SK-N-SH treated with all-trans-retinoic acid at 6 μM for 48 hours (cell line): ENCODE results near the gene ARHGAP26.
"Not testable (repeated sequence)": the region's sequence is repeated elsewhere in the genome, so short reads cannot be mapped to it uniquely, and the experiment has no call there.

Source experiments
- ATAC-seq: fragments of 200-7000 bp; cut with Tn5 transposase; 3 replicates; pipeline ENCODE4 v1.9.1; 2020; ENCODE audit warnings: mild to moderate bottlenecking, moderate library complexity
- ARNTL ChIP-seq: fragments of 450-650 bp; formaldehyde crosslinking; IDR thresholded peaks from 2 replicates; pipeline ENCODE4 v1.5.0; 2020; ENCODE audit warnings: low read depth, mild to moderate bottlenecking, moderate library complexity, borderline replicate concordance
- BACH2 ChIP-seq: fragments of 250-450 bp; sonication (Bioruptor Pico); IDR thresholded peaks from 2 replicates; pipeline ENCODE4 v1.9.0; 2021; ENCODE audit warnings: mild to moderate bottlenecking, borderline replicate concordance
- CSDC2 ChIP-seq: fragments of 250-450 bp; sonication (Bioruptor Pico); IDR thresholded peaks from 2 replicates; pipeline ENCODE4 v1.5.0; 2020; ENCODE audit warnings: mild to moderate bottlenecking, moderate library complexity
- GLIS3 ChIP-seq: fragments of 250-450 bp; sonication (Bioruptor Pico); IDR thresholded peaks from 2 replicates; pipeline ENCODE4 v1.5.0; 2020; ENCODE audit warnings: mild to moderate bottlenecking, moderate library complexity
- ISL1 ChIP-seq: fragments of 250-450 bp; sonication (Bioruptor Pico); IDR thresholded peaks from 2 replicates; pipeline ENCODE4 v2.1.2; 2022; ENCODE audit warnings: mild to moderate bottlenecking, moderate library complexity
- OSR1 ChIP-seq: fragments of 250-450 bp; sonication (Bioruptor Pico); IDR thresholded peaks from 2 replicates; pipeline ENCODE4 v1.8.0; 2022; ENCODE audit warnings: moderate library complexity, mild to moderate bottlenecking, inconsistent platforms
- PPARA ChIP-seq: fragments of 250-450 bp; sonication (Bioruptor Pico); IDR thresholded peaks from 2 replicates; pipeline ENCODE4 v1.5.0; 2020; ENCODE audit warnings: mild to moderate bottlenecking, borderline replicate concordance
- RARB ChIP-seq: fragments of 250-450 bp; sonication (Bioruptor Pico); IDR thresholded peaks from 2 replicates; pipeline ENCODE4 v1.8.0; 2021; ENCODE audit warnings: mild to moderate bottlenecking, moderate library complexity
- SNAI2 ChIP-seq: fragments of 250-450 bp; sonication (Bioruptor Pico); IDR thresholded peaks from 2 replicates; pipeline ENCODE4 v1.5.0; 2020; ENCODE audit warnings: mild to moderate bottlenecking, moderate library complexity
- TCF4 ChIP-seq: fragments of 250-450 bp; sonication (Bioruptor Pico); IDR thresholded peaks from 2 replicates; pipeline ENCODE4 v1.8.0; 2021; ENCODE audit warnings: mild to moderate bottlenecking, moderate library complexity, borderline replicate concordance
- TOX ChIP-seq: fragments of 250-450 bp; sonication (Bioruptor Pico); IDR thresholded peaks from 2 replicates; pipeline ENCODE4 v1.8.0; 2021; ENCODE audit warnings: mild to moderate bottlenecking, moderate library complexity, borderline replicate concordance
- ZC3H10 ChIP-seq: fragments of 250-450 bp; sonication (Bioruptor Pico); IDR thresholded peaks from 2 replicates; pipeline ENCODE4 v1.5.1; 2021; ENCODE audit warnings: mild to moderate bottlenecking, moderate library complexity
- ZFP3 ChIP-seq: fragments of 250-450 bp; sonication (Bioruptor Pico); IDR thresholded peaks from 2 replicates; pipeline ENCODE4 v1.5.0; 2020; ENCODE audit warnings: mild to moderate bottlenecking, moderate library complexity
- ZNF565 ChIP-seq: fragments of 450-650 bp; formaldehyde crosslinking; conservative IDR thresholded peaks from 2 replicates; pipeline ENCODE4 v1.5.0; 2020; ENCODE audit warnings: low read depth, mild to moderate bottlenecking, moderate library complexity
- ZNF70 ChIP-seq: fragments of 450-650 bp; formaldehyde crosslinking; IDR thresholded peaks from 2 replicates; pipeline ENCODE4 v1.5.0; 2020; ENCODE audit warnings: mild to moderate bottlenecking, moderate library complexity
- TF ChIP-seq, protein P1 (sequence below): fragments of 250-450 bp; sonication (Bioruptor Pico); IDR thresholded peaks from 2 replicates; pipeline ENCODE4 v1.5.1; 2021; ENCODE audit warnings: mild to moderate bottlenecking, moderate library complexity
- TF ChIP-seq, protein P2 (sequence below): fragments of 250-450 bp; sonication (Bioruptor Pico); IDR thresholded peaks from 2 replicates; pipeline ENCODE4 v1.8.0; 2020; ENCODE audit warnings: mild to moderate bottlenecking, moderate library complexity, borderline replicate concordance
- TF ChIP-seq, protein P3 (sequence below): fragments of 250-450 bp; sonication (Bioruptor Pico); IDR thresholded peaks from 2 replicates; pipeline ENCODE4 v1.5.1; 2020; ENCODE audit warnings: low read depth, mild to moderate bottlenecking, moderate library complexity
- TF ChIP-seq, protein P4 (sequence below): fragments of 250-450 bp; sonication (Bioruptor Pico); IDR thresholded peaks from 2 replicates; pipeline ENCODE4 v1.8.0; 2021; ENCODE audit warnings: low read depth, mild to moderate bottlenecking, moderate library complexity, borderline replicate concordance
- TF ChIP-seq, protein P5 (sequence below): fragments of 250-450 bp; sonication (Bioruptor Pico); IDR thresholded peaks from 2 replicates; pipeline ENCODE4 v1.5.0; 2020; ENCODE audit warnings: mild to moderate bottlenecking, moderate library complexity

Gene ARHGAP26

DNA sequence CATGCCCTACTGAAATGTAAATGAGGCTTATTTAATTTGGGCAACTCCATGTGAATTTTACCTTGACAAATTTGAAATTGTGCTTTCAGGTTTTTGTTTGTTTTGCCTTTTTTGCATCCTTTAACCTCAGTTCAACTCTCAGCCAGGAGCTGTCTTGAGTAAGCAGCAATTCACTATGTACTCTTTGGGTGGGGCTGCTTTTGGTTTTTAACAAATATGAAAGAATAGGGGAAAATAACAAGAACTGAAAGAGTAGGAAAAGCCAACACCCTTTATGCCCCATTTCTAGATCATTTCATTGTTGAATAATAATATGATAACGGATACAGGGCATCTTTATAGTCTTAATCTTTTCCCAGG is 192.0 kb downstream of the ARHGAP26 start:
- no peak for ATAC-seq
- TF ChIP-seq CSDC2 (CRISPR knock-in tag), result no peak
- no peak for TF ChIP-seq ZNF565
- no peak for TF ChIP-seq RARB (CRISPR knock-in tag)
- no peak for TF ChIP-seq SNAI2 (CRISPR knock-in tag)
- TF ChIP-seq BACH2, result no peak
- TF ChIP-seq PPARA (CRISPR knock-in tag), result no peak
- TF ChIP-seq ISL1 (CRISPR knock-in tag), result no peak
- TF ChIP-seq, protein P1, sequence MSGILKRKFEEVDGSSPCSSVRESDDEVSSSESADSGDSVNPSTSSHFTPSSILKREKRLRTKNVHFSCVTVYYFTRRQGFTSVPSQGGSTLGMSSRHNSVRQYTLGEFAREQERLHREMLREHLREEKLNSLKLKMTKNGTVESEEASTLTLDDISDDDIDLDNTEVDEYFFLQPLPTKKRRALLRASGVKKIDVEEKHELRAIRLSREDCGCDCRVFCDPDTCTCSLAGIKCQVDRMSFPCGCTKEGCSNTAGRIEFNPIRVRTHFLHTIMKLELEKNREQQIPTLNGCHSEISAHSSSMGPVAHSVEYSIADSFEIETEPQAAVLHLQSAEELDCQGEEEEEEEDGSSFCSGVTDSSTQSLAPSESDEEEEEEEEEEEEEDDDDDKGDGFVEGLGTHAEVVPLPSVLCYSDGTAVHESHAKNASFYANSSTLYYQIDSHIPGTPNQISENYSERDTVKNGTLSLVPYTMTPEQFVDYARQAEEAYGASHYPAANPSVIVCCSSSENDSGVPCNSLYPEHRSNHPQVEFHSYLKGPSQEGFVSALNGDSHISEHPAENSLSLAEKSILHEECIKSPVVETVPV, result no peak
- TF ChIP-seq ZC3H10, result no peak
- TF ChIP-seq ARNTL (CRISPR knock-in tag), result no peak
- no peak for TF ChIP-seq ZFP3 (CRISPR knock-in tag)
- TF ChIP-seq TCF4 (CRISPR knock-in tag), result no peak
- TF ChIP-seq, protein P2, sequence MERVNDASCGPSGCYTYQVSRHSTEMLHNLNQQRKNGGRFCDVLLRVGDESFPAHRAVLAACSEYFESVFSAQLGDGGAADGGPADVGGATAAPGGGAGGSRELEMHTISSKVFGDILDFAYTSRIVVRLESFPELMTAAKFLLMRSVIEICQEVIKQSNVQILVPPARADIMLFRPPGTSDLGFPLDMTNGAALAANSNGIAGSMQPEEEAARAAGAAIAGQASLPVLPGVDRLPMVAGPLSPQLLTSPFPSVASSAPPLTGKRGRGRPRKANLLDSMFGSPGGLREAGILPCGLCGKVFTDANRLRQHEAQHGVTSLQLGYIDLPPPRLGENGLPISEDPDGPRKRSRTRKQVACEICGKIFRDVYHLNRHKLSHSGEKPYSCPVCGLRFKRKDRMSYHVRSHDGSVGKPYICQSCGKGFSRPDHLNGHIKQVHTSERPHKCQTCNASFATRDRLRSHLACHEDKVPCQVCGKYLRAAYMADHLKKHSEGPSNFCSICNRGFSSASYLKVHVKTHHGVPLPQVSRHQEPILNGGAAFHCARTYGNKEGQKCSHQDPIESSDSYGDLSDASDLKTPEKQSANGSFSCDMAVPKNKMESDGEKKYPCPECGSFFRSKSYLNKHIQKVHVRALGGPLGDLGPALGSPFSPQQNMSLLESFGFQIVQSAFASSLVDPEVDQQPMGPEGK, result no peak
- no peak for TF ChIP-seq TOX
- TF ChIP-seq ZNF70 (CRISPR knock-in tag), result no peak
- no peak for TF ChIP-seq GLIS3 (CRISPR knock-in tag)
- TF ChIP-seq, protein P3, sequence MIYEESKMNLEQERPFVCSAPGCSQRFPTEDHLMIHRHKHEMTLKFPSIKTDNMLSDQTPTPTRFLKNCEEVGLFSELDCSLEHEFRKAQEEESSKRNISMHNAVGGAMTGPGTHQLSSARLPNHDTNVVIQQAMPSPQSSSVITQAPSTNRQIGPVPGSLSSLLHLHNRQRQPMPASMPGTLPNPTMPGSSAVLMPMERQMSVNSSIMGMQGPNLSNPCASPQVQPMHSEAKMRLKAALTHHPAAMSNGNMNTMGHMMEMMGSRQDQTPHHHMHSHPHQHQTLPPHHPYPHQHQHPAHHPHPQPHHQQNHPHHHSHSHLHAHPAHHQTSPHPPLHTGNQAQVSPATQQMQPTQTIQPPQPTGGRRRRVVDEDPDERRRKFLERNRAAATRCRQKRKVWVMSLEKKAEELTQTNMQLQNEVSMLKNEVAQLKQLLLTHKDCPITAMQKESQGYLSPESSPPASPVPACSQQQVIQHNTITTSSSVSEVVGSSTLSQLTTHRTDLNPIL (CRISPR knock-in tag), result no peak
- TF ChIP-seq OSR1 (CRISPR knock-in tag), result no peak
- TF ChIP-seq, protein P4, sequence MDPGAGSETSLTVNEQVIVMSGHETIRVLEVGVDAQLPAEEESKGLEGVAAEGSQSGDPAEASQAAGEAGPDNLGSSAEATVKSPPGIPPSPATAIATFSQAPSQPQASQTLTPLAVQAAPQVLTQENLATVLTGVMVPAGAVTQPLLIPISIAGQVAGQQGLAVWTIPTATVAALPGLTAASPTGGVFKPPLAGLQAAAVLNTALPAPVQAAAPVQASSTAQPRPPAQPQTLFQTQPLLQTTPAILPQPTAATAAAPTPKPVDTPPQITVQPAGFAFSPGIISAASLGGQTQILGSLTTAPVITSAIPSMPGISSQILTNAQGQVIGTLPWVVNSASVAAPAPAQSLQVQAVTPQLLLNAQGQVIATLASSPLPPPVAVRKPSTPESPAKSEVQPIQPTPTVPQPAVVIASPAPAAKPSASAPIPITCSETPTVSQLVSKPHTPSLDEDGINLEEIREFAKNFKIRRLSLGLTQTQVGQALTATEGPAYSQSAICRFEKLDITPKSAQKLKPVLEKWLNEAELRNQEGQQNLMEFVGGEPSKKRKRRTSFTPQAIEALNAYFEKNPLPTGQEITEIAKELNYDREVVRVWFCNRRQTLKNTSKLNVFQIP (CRISPR knock-in tag), result no peak

DNA sequence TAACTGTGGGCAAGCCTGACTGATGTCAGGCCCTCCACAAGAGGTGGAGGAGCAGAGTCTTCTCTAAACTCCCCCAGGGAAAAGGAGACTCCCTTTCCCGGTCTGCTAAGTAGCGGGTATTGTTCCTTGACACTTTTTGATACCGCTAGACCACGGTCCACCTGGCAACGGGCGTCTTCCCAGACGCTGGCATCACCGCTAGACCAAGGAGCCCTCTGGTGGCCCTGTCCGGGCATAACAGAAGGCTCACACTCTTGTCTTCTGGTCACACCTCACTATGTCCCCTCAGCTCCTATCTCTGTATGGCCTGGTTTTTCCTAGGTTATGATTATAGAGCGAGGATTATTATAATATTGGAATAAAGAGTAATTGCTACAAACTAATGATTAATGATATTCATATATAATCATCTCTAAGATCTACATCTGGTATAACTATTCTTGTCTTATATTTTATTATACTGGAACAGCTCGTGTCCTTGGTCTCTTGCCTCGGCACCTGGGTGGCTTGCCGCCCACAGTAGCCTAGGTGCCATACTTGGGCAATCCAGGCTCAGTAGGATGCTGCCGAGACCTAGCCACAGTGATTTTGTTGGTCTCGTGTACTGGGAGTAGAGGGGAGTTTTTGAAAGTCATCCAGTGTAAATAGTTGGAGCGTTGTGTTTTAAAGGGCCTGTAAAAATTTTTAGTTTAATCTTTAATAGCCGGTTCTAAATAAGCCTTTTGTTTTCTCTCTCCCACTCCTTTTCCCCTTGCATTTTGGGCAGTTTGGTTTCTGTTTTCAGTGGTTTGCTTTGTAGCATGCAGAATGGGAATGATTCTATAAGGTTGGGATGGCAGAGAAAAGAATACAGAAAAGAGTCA is 195.3 kb downstream of the ARHGAP26 start:
- ATAC-seq, result not testable (repeated sequence)

DNA sequence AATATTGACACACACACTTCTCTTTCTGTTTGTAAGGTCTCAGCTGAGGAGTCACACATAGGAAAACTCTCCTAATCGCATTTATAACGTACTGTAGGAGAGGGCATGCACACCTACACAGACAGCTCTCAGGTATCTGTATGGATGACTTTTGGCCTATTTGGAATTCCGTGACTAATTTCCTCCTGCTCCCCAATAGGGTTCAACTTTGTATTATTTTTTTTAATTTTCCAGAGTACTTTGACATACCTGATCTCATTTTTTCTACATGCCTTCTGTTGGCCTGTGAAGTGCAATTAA is 195.9 kb downstream of the ARHGAP26 start:
- TF ChIP-seq SNAI2 (CRISPR knock-in tag), result no peak
- TF ChIP-seq CSDC2 (CRISPR knock-in tag), result no peak
- no peak for TF ChIP-seq ZNF70 (CRISPR knock-in tag)
- TF ChIP-seq, protein P5, sequence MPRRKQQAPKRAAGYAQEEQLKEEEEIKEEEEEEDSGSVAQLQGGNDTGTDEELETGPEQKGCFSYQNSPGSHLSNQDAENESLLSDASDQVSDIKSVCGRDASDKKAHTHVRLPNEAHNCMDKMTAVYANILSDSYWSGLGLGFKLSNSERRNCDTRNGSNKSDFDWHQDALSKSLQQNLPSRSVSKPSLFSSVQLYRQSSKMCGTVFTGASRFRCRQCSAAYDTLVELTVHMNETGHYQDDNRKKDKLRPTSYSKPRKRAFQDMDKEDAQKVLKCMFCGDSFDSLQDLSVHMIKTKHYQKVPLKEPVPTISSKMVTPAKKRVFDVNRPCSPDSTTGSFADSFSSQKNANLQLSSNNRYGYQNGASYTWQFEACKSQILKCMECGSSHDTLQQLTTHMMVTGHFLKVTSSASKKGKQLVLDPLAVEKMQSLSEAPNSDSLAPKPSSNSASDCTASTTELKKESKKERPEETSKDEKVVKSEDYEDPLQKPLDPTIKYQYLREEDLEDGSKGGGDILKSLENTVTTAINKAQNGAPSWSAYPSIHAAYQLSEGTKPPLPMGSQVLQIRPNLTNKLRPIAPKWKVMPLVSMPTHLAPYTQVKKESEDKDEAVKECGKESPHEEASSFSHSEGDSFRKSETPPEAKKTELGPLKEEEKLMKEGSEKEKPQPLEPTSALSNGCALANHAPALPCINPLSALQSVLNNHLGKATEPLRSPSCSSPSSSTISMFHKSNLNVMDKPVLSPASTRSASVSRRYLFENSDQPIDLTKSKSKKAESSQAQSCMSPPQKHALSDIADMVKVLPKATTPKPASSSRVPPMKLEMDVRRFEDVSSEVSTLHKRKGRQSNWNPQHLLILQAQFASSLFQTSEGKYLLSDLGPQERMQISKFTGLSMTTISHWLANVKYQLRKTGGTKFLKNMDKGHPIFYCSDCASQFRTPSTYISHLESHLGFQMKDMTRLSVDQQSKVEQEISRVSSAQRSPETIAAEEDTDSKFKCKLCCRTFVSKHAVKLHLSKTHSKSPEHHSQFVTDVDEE (CRISPR knock-in tag), result no peak
- TF ChIP-seq PPARA (CRISPR knock-in tag), result no peak
- no peak for TF ChIP-seq ZC3H10
- TF ChIP-seq, protein P2, result no peak
- TF ChIP-seq, protein P4 (CRISPR knock-in tag), result no peak
- no peak for TF ChIP-seq TCF4 (CRISPR knock-in tag)
- TF ChIP-seq TOX, result no peak
- TF ChIP-seq RARB (CRISPR knock-in tag), result no peak
- TF ChIP-seq, protein P1, result no peak
- no peak for TF ChIP-seq ARNTL (CRISPR knock-in tag)
- no peak for TF ChIP-seq OSR1 (CRISPR knock-in tag)
- TF ChIP-seq ISL1 (CRISPR knock-in tag), result no peak
- no peak for TF ChIP-seq ZFP3 (CRISPR knock-in tag)
- TF ChIP-seq, all 23 proteins: peak for 0

More for the DNA sequence above, 195.9 kb downstream of the ARHGAP26 start:
- no peak for ATAC-seq
